GM19372 (cell line): ENCODE data around the gene ABCA6.

Experiments
- ATAC-seq: cut with Tn5 transposase; IDR thresholded peaks from one replicate; pipeline ENCODE4 v1.9.1; 2021; ENCODE audit warnings: mild to moderate bottlenecking, low read depth, moderate library complexity; ENCODE audit not compliant: unreplicated experiment

The ABCA6 gene

DNA sequence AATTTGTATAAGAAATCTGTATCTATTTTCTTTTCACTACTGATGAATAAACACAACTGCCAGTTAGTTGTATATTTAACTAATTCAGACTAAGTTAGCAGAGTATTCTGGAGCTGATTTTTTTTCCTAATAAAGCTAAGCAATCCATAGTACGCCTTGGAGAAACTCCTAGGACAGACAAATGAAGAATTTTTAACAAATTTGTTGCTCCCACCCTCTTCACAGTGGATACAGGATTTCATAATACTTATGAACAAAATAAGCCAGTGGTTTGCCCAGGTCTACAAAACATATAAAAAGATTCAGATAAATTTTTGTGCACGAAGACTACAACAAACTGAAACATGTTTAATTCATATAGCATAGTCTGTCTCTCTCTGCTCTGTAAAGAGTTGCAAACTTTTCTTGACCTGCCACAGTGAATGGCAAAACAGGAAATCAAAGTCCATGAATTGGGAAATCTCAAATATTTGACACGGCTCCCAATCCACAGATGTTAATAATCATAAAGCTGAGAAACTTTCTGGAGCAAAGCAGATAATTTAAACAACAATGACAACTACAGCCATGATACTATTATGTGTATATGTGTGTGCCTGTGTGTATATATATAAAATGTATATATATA, 594 bp upstream of the ABCA6 start:
- ATAC-seq = no peak

DNA sequence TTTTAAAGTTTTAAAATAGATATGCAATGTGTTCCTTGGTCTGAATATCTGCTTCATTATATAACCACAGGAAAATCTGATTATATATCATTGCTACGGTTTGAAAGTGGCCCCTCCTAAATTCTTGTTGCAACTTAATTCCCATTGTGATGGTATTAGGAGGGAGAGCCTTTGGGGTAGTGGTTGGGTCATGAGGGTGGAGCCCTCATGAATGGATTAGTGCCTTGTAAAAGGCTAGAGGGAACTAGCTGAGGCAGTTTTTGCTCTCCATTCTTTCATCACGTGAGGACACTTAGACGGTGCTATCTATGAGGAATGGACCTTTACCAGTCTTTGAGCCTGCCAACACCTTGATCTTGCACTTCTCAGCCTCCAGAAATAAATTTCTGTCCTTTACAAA, 7.6 kb downstream of the ABCA6 start:
- no peak for ATAC-seq

DNA sequence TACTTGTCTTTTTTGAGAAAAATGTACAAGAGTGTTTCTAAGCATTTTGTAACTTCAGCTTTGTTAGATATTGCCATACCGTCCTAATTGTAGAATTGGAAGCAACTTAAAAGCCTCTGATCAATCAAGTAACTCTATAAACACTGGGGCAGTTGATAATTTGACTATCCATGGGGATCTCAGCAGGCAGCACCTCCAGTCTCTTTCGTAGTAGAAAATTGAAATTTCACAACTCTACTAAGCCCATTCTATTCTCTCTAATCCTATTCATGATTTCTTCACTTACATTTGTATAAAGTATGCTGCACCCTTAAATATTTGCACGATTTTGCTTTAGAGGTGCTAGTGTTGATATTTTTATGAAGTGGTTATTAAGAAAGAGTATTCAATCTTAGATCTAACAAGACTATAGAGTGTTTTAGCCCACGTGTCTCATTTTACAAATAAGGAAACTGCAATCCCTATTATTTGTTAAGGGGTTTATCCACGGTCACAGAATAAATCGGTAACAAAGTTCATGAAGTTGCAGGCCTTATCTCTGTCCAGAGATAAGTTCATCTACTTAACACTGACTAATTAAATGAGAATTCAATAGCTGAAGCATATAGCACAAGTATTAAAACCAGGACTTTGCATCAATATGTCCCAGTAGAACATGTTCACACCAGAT, 10.9 kb downstream of the ABCA6 start:
- ATAC-seq = no peak

DNA sequence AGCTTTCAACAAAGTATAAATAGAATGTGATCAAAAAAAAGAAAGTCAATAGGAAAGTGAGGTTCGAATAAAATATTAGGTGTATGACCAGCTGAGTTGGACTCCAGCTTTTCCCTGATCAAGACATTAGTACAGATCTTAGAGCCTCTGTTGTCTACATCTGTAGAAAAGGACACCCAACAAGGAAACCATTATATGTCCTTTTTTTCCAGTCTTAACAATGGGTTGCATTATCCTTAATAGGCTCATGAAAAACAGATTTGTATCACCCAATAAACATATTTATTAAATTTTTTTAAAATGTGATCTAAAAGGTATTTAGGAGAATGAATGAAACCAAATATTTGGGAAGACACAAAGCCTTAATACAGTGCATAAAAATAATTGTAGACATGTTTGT, 18.1 kb downstream of the ABCA6 start:
- ATAC-seq = no peak

DNA sequence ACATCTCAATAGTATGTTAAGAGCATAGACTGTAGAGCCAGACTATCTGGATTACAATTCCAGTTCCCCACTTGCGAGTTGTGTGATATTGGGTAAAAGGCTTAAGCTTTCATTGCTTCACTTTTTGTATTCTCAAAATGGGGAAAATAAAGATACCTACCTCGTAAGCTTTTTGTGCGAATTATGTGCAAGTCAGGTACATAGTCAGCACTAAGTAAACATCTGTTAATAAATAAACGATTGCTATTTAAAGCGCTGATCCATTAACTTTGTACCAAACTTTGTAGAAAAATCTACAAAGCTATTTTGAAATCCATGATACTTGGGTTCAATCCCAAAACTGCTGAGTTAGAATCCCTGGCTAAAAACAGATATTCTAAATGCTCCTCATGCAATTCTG, 19.6 kb downstream of the ABCA6 start:
- ATAC-seq = no peak

DNA sequence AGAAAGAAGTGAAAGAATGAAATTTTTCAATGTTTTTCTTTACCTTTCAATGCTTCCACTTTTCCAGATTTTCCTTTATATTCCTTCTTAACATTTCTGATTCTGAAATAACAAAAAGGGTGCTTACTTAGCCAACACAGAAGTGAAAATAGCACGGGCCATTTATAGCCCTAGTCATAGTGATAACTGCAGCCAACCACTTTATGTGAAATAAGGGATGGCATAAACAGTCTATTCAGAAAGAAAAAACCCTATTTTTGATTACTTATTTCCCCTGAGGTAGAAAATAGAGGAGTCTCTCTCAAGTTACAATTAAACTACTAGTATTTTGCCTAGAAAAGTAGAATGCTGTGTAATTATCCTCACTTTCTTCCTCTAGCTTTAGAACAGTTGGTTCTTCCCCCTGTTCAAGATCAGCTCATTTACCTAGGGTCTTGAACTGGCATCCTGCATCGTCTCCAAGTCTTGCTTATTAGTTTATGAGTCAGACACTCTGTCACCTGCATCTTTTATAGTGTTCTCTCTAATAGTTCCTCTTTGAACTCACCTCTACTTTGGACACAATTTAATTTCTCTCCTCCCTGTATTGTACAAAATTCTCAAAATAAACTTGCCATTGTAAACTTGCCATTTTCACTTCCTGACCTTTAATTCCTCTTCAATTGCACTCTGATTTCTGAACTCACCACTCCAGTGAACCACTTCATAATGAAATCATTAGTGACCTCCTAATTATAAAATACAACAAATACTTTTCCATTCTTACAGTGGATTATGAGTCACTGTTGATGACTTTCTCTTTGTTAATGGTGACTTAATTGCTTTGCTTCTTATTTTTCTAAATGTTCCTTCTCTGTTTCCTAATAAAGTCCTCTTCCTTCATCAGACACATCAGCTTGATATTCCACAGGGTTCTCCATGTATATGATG, 23.6 kb downstream of the ABCA6 start:
- no peak for ATAC-seq

DNA sequence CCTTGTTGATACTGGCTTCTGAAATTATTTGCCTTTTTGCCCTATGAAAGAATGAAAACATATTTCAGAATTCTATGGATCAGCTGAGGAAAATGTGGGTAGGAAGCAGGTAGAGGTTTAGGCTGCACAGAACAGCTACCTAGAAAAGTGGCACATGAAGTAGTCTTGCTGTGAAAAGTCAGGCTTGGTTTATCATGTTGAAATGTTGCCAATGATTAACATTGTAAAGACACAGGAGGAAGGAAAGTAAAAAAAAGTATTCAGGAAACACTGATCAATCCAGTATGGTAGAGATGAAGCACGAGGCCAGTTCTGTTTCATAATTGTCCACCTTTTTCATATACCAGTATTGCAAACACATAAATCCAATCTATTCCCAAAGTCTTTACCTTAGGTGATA, 29.9 kb downstream of the ABCA6 start:
- ATAC-seq = no peak

DNA sequence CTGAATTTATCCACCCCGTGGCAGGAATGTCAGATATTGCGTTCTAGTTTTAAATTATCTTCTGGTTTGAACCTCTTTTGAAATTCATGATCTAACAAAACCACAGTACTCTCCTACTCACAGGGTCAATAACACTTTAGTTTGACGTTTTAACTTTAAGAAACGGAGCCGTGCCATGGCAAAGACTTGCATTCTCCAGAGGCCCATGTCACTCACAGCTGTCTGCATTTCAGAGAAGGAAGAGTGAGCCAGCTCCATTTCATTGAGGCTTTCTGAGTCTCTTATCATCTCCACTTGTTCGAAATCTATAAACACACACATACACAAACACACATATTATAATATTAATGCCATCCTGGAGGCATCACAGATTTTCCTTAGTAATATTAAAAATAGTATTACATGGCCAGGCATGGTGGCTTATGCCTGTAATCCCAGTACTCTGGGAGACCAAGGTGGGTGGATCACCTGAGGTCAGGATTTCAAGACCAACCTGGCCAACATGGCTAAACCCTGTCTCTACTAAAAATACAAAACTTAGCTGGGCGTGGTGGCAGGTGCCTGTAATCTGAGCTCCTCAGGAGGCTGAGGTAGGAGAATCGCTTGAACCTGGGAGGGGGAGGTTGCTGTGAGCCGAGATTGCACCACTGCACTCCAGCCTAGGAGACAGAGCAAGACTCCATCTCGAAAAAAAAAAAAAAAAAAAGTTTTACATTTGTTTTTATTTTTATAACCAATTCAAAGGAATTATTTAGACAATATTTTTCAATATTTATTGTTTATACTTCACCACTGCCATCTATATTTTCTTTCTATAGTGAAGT, 35.6 kb downstream of the ABCA6 start:
- ATAC-seq = no peak

DNA sequence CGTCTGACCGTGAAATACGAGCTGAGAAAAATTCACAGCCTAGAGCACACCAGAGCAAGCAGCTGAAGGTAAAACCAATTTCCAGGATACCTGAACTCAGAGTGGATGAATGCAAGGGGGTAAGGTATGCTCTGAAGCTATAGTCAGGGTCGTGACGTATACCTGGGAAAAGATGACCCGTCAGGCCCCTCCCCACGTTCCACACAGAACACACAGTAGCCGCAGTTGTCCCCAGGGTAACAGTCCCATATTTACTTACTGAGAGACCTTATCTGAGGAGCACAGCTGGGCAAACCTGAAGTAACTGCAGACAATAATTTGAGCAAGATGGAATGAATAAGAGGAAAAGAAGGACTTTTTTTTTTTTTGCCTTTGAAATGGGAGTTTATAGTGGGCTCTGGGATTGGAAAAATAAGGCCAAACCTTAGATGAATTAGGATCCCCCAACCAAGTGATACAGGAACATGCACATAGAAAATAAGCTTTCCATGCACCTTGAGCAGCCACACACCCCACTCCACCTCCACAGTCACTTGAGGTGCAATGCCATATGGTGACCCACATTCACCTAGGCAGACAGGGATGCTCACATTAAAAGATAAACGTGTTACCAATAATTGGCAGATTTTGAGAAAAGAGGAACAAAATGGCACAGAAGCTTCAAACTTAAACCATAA, 38.0 kb downstream of the ABCA6 start:
- ATAC-seq = no peak

DNA sequence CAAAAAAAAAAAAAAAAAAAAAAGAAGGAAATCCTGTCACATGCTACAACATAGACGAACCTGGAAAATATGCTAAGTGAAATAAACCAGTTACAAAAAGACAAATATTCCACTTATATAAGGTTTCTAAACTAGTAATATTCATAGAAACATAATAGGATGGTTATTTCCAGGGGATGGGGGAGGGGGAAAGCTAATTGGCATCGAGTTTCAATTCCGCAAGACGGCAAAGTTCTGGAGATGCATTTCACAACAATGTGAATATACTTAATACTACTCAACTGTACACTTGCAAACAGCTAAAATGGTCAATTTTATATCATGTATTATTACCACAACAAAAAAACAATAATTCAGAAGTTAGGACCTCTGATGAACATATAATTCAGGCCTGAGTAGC, 43.1 kb downstream of the ABCA6 start:
- no peak for ATAC-seq

DNA sequence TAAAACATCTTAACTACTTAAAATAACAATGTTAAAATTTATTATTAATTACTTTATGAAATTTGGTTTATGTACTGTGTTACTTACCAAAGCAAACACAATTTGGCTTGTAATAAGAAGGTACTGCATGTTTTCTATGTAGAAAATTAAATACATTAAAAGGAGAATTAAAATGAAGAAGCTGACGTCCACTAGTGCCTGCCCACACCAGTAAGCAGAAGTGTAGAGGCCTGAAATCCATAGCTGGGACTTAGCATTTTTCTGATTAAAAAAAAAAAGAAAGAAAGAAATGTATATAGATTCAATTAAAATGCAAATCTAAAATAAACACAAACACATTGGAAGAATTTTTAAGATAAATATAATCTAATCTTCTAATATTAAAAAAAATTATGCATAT, 45.2 kb downstream of the ABCA6 start:
- ATAC-seq = no peak

DNA sequence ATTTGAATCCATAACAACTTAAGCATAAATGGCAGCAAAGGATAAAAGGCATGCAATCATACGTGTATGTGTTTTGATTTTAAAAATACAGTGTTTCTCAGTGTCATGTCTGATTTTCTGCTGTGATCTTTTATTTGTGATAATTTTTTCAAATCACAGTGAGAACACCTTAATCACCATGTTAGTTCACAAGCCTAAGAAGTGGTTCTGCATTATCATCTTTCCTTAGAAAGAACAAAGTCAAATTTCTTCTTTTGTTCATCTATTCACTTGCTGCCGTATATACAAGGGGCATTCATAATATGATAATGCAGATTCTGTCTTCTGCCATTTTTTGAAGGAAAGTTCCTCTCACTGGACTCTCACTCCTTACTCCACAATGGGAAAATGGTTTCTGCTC, 47.7 kb downstream of the ABCA6 start:
- no peak for ATAC-seq

DNA sequence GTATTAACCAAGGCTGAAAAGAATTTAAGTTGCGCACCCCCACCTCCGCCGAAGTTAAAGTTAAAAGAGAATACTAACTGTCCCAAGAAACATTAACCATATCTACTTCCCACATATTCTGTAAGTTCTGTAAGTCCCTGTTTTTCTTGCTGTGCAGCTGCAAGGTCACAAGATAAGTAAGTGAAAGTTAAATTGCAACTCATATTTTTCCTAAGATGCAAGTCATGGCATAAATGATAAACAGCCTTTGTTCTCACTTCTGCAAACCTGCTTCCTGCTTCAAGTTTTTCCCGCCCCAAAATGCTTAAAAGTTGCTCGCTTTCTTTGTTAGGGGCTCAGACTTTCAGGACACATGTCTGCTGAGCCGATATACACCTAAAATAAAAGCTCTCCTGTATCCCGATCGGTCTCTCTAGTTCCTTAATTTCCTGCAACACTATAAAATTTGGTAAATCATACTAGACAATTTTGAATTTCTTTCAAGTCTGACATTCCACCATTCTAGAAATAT, 48.4 kb downstream of the ABCA6 start:
- ATAC-seq = no peak

DNA sequence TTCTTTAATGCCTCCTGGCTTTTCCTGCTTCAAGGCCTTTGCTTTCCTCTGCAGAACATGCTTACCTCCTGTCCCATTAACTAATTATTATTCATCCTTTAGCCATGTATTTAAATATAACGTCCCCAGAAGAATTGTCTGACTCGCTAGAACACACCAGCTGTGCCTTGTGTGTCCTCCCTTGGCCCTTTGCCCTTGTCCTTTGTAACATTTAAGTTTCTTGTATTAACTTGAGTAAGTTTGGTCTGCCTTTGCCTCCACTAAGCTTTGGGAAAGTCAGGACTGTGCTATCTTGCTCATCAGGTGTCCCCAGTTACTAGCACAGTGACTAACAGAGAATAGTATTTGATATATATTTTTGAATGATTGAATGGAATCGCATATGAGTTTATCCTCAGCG, 51.3 kb downstream of the ABCA6 start:
- ATAC-seq = no peak

DNA sequence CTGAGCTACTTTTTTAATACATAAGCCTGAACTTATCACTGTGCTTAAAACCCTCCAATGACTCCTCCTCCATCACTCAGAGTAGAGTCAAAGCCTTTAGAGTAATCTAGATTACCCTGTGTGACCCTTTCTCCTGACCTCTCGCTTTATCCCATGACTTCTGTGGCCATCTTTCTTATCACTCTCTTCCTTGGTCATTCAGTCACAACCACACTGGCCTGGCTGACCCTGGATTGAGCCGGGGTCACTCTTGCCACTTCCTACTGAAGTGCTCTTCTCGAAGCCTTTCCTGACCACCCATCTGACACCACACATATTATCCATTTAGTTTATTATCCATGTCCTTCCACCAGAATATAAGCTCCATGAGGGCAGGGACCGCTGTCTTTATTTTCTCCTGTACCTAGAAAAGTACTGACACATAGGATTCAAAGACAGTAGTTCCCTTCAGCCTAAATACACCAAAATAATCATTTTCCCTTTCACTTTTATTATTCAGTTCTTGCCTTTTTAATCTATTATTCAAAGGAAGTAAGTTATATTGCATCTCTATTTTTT, 53.0 kb downstream of the ABCA6 start:
- no peak for ATAC-seq

DNA sequence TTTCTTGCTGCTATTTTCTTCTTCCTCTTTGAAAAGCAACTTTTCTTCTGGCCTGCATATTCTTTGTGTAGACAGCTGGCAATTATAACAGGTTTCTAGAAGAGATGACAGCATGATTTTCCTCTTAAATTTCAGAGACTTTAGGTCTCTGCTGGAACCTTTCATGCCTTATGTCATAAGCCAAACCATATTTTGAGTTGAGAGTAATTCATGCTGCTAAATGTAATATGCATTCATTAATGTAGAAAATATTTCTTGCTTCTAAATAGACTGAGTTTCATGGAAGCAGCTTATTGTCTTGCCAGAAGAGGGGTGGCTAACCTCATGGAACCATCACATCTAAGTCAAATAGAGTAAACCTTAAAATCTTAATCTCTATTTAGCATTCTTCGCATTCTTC, 55.1 kb downstream of the ABCA6 start:
- no peak for ATAC-seq

DNA sequence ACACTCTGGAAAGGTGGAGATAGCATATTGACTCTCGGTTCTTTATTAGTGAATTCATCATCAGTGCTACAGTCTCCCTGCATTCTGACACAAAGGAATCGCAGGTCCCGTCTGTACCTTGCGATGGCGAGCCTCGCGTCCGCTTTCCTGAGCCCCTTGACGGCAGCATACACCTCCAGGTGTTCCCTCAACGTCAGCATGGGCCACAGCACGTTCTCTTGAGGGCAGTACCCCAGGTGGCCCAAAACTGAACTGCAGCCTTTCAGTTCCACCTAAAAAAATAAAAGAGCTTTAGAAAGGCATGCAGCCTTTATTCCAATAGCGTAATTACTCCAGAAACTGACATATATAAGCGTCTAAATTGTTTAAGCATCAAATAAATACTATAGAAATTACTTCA, 56.8 kb downstream of the ABCA6 start:
- no peak for ATAC-seq

DNA sequence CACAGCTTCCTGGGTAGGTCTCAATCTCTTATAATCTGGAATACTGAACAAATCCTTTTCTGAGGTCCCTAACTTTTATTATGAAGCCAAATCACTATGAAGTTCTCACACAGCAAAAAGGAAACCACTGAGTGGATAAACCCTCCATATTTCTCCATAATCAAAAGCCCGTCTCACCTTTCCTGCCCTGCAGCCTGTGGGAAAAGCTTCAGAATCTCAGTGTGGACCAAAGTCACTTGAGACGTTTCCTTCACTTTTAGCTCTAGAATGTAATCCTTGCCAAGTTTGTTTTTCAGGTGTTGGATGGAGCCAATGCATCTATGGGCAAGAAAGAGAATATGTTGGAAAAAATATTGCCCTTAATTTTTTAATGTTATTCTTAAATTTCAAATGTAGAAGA, 59.0 kb downstream of the ABCA6 start:
- no peak for ATAC-seq

DNA sequence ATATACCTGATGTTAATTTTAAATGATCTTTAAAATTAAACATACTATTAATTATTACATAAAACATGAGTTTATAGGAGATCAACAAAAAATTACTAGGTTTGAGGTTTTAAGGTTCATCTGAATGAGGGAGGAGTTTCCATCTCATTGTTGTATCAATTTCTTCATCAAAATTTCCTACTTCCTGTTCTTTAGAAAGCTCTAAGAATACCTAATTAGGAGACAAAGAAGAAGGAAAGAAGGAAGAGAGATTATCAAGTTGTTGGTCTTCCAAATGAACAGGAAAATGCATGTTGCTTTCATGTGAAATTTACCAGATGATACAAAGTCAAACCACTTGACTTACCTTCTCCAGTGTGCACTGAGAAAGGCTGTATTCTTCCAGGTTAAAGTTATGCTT, 62.8 kb downstream of the ABCA6 start:
- no peak for ATAC-seq

DNA sequence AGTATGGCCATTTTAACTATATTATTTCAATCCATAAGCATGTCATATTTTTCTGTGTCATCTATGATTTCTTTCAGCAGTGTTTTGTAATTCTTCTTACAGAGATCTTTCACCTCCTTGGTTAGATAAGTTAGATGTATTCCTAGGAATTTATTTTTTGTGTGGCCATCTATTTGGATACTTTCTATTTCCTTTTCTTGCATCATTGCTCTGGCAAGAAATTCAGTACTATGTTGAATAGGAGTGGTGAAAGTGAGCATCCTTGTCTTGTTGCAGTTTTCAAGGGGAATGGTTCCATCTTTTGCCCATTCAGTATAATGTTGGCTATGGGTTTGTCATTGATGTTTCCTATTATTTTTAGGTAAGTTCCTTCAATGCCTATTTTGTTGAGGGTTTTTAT, 65.9 kb downstream of the ABCA6 start:
- ATAC-seq = no peak
